Fibroblast of skin of left quadriceps (primary cell): ENCODE results near the gene ANKRD44.
A peak's percentile ranks its signal among the peaks of the same experiment; 100 is the strongest.
"Not testable (repeated sequence)": the region's sequence is repeated elsewhere in the genome, so short reads cannot be mapped to it uniquely, and the experiment has no call there.

ENCODE experiments used
- DNase-seq, 2 experiments: peaks; one replicate each; pipeline ENCODE4 v3.0.0-alpha.2; 2013; ENCODE audit warnings: low read depth in 2 of 2

ANKRD44 gene

GRCh38 chr2:197310271-197310985, at the start of gene ANKRD44:
TSS of gene ANKRD44 (minus strand) at chr2:197310780. CDS start at chr2:197310604, 176 bp downstream.
- peak; percentile 54 to 55 for DNase-seq

GRCh38 chr2:197359859-197360258, 49.3 kb upstream of the ANKRD44 start:
- DNase-seq: no peak

- no peak for DNase-seq
Observed at GRCh38 chr2:197358931-197359330, 48.4 kb upstream of the ANKRD44 start.

- DNase-seq: no peak
Observed at GRCh38 chr2:197357986-197358385, 47.4 kb upstream of the ANKRD44 start.

- DNase-seq: no peak
Observed at GRCh38 chr2:197356136-197356535, 45.6 kb upstream of the ANKRD44 start.

- no peak for DNase-seq
Observed at GRCh38 chr2:197354169-197354558, 43.6 kb upstream of the ANKRD44 start.

GRCh38 chr2:197353393-197354168, 43.0 kb upstream of the ANKRD44 start:
- no peak for DNase-seq

- DNase-seq: no peak
Observed at GRCh38 chr2:197349699-197350098, 39.1 kb upstream of the ANKRD44 start.

GRCh38 chr2:197348721-197349360, 38.3 kb upstream of the ANKRD44 start:
- no peak for DNase-seq

- no peak for DNase-seq
Observed at GRCh38 chr2:197345846-197346370, 35.3 kb upstream of the ANKRD44 start.

GRCh38 chr2:197343968-197344367, 33.4 kb upstream of the ANKRD44 start:
- not testable (repeated sequence) for DNase-seq

GRCh38 chr2:197340591-197340990, 30.0 kb upstream of the ANKRD44 start:
- no peak for DNase-seq

GRCh38 chr2:197339496-197340220, 29.1 kb upstream of the ANKRD44 start:
- DNase-seq: no peak

GRCh38 chr2:197339016-197339415, 28.4 kb upstream of the ANKRD44 start:
- no peak for DNase-seq

- no peak for DNase-seq
Observed at GRCh38 chr2:197332641-197333040, 22.1 kb upstream of the ANKRD44 start.

GRCh38 chr2:197328461-197328860, 17.9 kb upstream of the ANKRD44 start:
- no peak for DNase-seq

GRCh38 chr2:197327472-197328098, 17.0 kb upstream of the ANKRD44 start:
- peak; percentile 10 for DNase-seq

- no peak for DNase-seq
Observed at GRCh38 chr2:197327073-197327471, 16.5 kb upstream of the ANKRD44 start.

GRCh38 chr2:197324801-197325200, 14.2 kb upstream of the ANKRD44 start:
- DNase-seq: no peak

GRCh38 chr2:197322724-197323720, 12.4 kb upstream of the ANKRD44 start:
- no peak for DNase-seq
